ENCODE results near the gene DNAH11. TPM values are rescaled to one million over a fixed set of nuclear protein-coding genes. Genes with fewer than 3 reads are reported as not detected.

The DNAH11 gene
- total and polyA plus RNA-seq, 2 of the 4 experiments (the other 2 are of a cell fraction), result not detected

- Histone ChIP-seq H3K14ac (replicated peaks; ENCODE audit: low read depth, low read length) (no peak overlapping the region), H3K36me3 (ENCODE audit: control insufficient read depth, insufficient read depth, low read length) (0 out of 2 replicates have a peak, but pooled peaks cover 2% of the 10 kb centered on the region), H3K4me1 (ENCODE audit: control insufficient read depth, insufficient read depth, low read length) (peaks cover 5% of the 10 kb centered on the region), H2AFZ (replicated peaks; ENCODE audit: low read length, poor library complexity) (no peak overlapping the region), H3K23ac (ENCODE audit: low read depth, low read length) (no peak overlapping the region), H2AK9ac (replicated peaks; ENCODE audit: low read depth, low read length, poor library complexity) (no peak overlapping the region), H3K4ac (ENCODE audit: low read depth, low read length) (no peak overlapping the region), H2BK5ac (ENCODE audit: low read depth, low read length, poor library complexity, severe bottlenecking) (no peak overlapping the region), H3K27me3 (ENCODE audit: control insufficient read depth, insufficient read depth, low read length) (no peaks in the 10 kb centered on the region), H3K4me2 (ENCODE audit: low read depth, low read length) (no peak overlapping the region; the same call in 1 of the 2 replicates), H3K9me3 (ENCODE audit: control insufficient read depth, insufficient read depth, low read length) (no peaks in the 10 kb centered on the region), H4K8ac (ENCODE audit: low read depth in 2 of 2, low read length in 2 of 2) (no peak overlapping the region), H3K4me3 (ENCODE audit: insufficient read depth, low read depth, low read length) (no peak overlapping the region), H3K27ac (ENCODE audit: insufficient read depth, low read length) (no peak overlapping the region), H3K9ac (ENCODE audit: low read depth, low read length) (no peak overlapping the region), H3K9me1 (ENCODE audit: insufficient read depth, low read length) (no peaks in the 10 kb centered on the region; the same call in 1 of the 2 replicates), H2BK120ac (ENCODE audit: low read depth, low read length) (no peak overlapping the region), H2AK5ac (ENCODE audit: low read depth, low read length) (no peak overlapping the region), H3K79me1 (ENCODE audit: low read depth in 1 of 2, low read length in 2 of 2) (peaks cover 17 to 22% of the 10 kb centered on the region in 2 experiments), H3K18ac (ENCODE audit: low read depth, low read length) (no peak overlapping the region), H4K5ac (ENCODE audit: low read depth, low read length) (no peak overlapping the region), H4K20me1 (ENCODE audit: insufficient read depth, low read length) (no peaks in the 10 kb centered on the region; the same call in 1 of the 2 replicates), H3K56ac (ENCODE audit: extremely low read depth, insufficient read depth, low read length) (no peak overlapping the region), H4K91ac (ENCODE audit: insufficient read depth, low read depth, low read length) (no peak overlapping the region), H2BK15ac (ENCODE audit: low read depth, low read length) (no peak overlapping the region), H2BK20ac (ENCODE audit: low read depth, low read length) (no peak overlapping the region)
- ATAC-seq (ENCODE audit: low read depth) (no peak), DNase-seq (no peak)
- intact Hi-C loops (cut with micrococcal nuclease) (no loop called here), dilution Hi-C loops (cut with HindIII; ENCODE audit: low sequenced_read_pairs, unreplicated experiment) (no loop called here), in situ Hi-C loops (cut with MboI; ENCODE audit: low sequenced_read_pairs) (no loop called here)
- no CpG with 5 or more reads among the region's 6 CpGs for WGBS, 2 experiments (ENCODE audit: extremely low coverage in 2 of 2, insufficient read length in 1 of 2)
- ChIA-PET POLR2A (ENCODE audit: unreplicated experiment) (no interaction called here), CTCF (no interaction called here)
- TF ChIP-seq, protein P1, sequence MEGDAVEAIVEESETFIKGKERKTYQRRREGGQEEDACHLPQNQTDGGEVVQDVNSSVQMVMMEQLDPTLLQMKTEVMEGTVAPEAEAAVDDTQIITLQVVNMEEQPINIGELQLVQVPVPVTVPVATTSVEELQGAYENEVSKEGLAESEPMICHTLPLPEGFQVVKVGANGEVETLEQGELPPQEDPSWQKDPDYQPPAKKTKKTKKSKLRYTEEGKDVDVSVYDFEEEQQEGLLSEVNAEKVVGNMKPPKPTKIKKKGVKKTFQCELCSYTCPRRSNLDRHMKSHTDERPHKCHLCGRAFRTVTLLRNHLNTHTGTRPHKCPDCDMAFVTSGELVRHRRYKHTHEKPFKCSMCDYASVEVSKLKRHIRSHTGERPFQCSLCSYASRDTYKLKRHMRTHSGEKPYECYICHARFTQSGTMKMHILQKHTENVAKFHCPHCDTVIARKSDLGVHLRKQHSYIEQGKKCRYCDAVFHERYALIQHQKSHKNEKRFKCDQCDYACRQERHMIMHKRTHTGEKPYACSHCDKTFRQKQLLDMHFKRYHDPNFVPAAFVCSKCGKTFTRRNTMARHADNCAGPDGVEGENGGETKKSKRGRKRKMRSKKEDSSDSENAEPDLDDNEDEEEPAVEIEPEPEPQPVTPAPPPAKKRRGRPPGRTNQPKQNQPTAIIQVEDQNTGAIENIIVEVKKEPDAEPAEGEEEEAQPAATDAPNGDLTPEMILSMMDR (conservative IDR thresholded peaks at IDR 0.05; ENCODE audit: low read depth, low read length), result no peak
- TF ChIP-seq MAZ (IDR thresholded peaks at IDR 0.05; ENCODE audit: borderline replicate concordance, low read depth, low read length) (no peak), RAD21 (IDR thresholded peaks at IDR 0.05; ENCODE audit: low read length) (no peak), RFX5 (IDR thresholded peaks at IDR 0.05; ENCODE audit: low read depth, low read length) (no peak), MXI1 (IDR thresholded peaks at IDR 0.05; ENCODE audit: borderline replicate concordance, low read depth, low read length) (no peak), FOS (IDR thresholded peaks at IDR 0.05; ENCODE audit: low read depth, low read length) (no peak), MAFK (IDR thresholded peaks at IDR 0.05; ENCODE audit: low read depth, low read length) (no peak), RCOR1 (IDR thresholded peaks at IDR 0.05; ENCODE audit: insufficient replicate concordance, low read length) (no peak), CHD1 (IDR thresholded peaks at IDR 0.05; ENCODE audit: low read depth, low read length) (no peak), ELK1 (IDR thresholded peaks at IDR 0.05; ENCODE audit: borderline replicate concordance, low read depth, low read length) (no peak), SMC3 (IDR thresholded peaks at IDR 0.05; ENCODE audit: low read depth, low read length) (no peak)
- TF ChIP-seq, protein P2, sequence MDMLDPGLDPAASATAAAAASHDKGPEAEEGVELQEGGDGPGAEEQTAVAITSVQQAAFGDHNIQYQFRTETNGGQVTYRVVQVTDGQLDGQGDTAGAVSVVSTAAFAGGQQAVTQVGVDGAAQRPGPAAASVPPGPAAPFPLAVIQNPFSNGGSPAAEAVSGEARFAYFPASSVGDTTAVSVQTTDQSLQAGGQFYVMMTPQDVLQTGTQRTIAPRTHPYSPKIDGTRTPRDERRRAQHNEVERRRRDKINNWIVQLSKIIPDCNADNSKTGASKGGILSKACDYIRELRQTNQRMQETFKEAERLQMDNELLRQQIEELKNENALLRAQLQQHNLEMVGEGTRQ (IDR thresholded peaks at IDR 0.05; ENCODE audit: low read depth, low read length), result no peak
- BruUV-seq (replicated peaks), result no TSS peak
Measured at GRCh38 chr7:21942955-21943354, 400.1 kb downstream of the DNAH11 start.

All from IMR-90 (cell line).